Panc1 (cell line): Measurements from ENCODE around the gene PPP1R36. TPM values are rescaled to one million over a fixed set of nuclear protein-coding genes. Genes with fewer than 3 reads are reported as not detected.

Source experiments
- ATAC-seq: fragments of 200-7000 bp; cut with Tn5 transposase; 2 replicates; pipeline ENCODE4 v1.9.1; 2020; ENCODE audit warnings: mild to moderate bottlenecking, moderate library complexity
- Bru-seq: library from RNA; stranded (reverse); fragments of 400-500 nt; gene quantifications from one replicate; lab custom pipeline; 2021; lab: Mats Ljungman, UMichigan
- BruChase-seq, 2 experiments: library from RNA; stranded (reverse); fragments of 400-500 nt; gene quantifications; one replicate each; lab custom pipeline; 2021; lab: Mats Ljungman, UMichigan
- BruUV-seq: library from RNA; stranded (reverse); fragments of 400-500 nt; replicated peaks from 2 replicates; lab custom pipeline; 2021; lab: Mats Ljungman, UMichigan
- CTCF ChIA-PET: fragments of 300-600 bp; sonication (Branson Sonifier 250); formaldehyde crosslinking; loops from one replicate; lab custom pipeline; 2022; ENCODE audit warnings: antibody characterized with exemption; lab: Charles Lee
- POLR2A ChIA-PET: fragments of 300-600 bp; sonication (Branson Sonifier 250); formaldehyde crosslinking; loops from one replicate; lab custom pipeline; 2022; ENCODE audit warnings: antibody characterized with exemption; lab: Charles Lee
- DNase-seq: peaks from one replicate; pipeline ENCODE4 v3.0.0-alpha.2; 2010; ENCODE audit warnings: low read depth, low spot score
- H3K27ac ChIP-seq: 2 replicates; pipeline ENCODE4 v1.5.1; 2011; ENCODE audit warnings: mild to moderate bottlenecking, low read length, inconsistent platforms
- H3K27me3 ChIP-seq: fragments of 200-500 bp; sonication (Bioruptor generic); 2 replicates; pipeline ENCODE4 v1.6.0; 2014; ENCODE audit warnings: low read length, inconsistent platforms; ENCODE audit not compliant: control insufficient read depth, insufficient read depth
- H3K36me3 ChIP-seq: fragments of 200-500 bp; sonication (Bioruptor generic); 2 replicates; pipeline ENCODE4 v1.5.1; 2014; ENCODE audit warnings: inconsistent platforms, mild to moderate bottlenecking, low read length, moderate library complexity; ENCODE audit not compliant: control insufficient read depth, insufficient read depth
- H3K4me1 ChIP-seq: 2 replicates; pipeline ENCODE4 v1.5.1; 2011; ENCODE audit warnings: inconsistent platforms, mild to moderate bottlenecking, low read length, moderate library complexity; ENCODE audit not compliant: control insufficient read depth, insufficient read depth
- H3K4me3 ChIP-seq, 2 experiments: 2 replicates each; pipeline ENCODE4 v1.5.1; 2011 to 2012; ENCODE audit warnings: low read depth in 2 of 2, low read length in 2 of 2, mild to moderate bottlenecking in 2 of 2, inconsistent platforms in 1 of 2, moderate library complexity in 1 of 2
- H3K9me3 ChIP-seq: fragments of 200-500 bp; sonication (Bioruptor generic); 2 replicates; pipeline ENCODE4 v1.5.1; 2014; ENCODE audit warnings: low read depth, mild to moderate bottlenecking, inconsistent platforms, low read length, moderate library complexity; ENCODE audit not compliant: control insufficient read depth, insufficient read depth
- POLR2AphosphoS5 ChIP-seq: IDR thresholded peaks from 2 replicates; pipeline ENCODE4 v1.6.1; 2012; ENCODE audit warnings: mild to moderate bottlenecking, low read depth, low read length, moderate library complexity
- SIN3A ChIP-seq: IDR thresholded peaks from 2 replicates; pipeline ENCODE4 v1.6.1; 2012; ENCODE audit warnings: low read depth, mild to moderate bottlenecking, low read length, moderate library complexity, borderline replicate concordance; ENCODE audit not compliant: insufficient read depth
- TCF7L2 ChIP-seq: IDR thresholded peaks from 2 replicates; pipeline ENCODE4 v1.6.1; 2011; ENCODE audit warnings: mild to moderate bottlenecking, low read depth, low read length, inconsistent platforms
- in situ Hi-C: cut with HindIII; loops from 2 replicates; pipeline ENCODE4 v1.10.0; 2016; ENCODE audit warnings: low sequenced_read_pairs, low pct_unique_long_range_greater_than_20kb
- intact Hi-C: fragments of 100-400 bp; cut with micrococcal nuclease; formaldehyde crosslinking; loops from one replicate; pipeline ENCODE4 v1.10.0; 2022; ENCODE audit not compliant: unreplicated experiment
- long read RNA-seq: library from polyadenylated mRNA; unstranded; transcript quantifications from one replicate; pipeline ENCODE4 v2.0.0, GENCODE V29; 2021; ENCODE audit not compliant: unreplicated experiment
- polyA plus RNA-seq: library from polyadenylated mRNA; unstranded; fragments of >200 nt; gene quantifications from one replicate; pipeline ENCODE4 v1.2.1, GENCODE V29; 2012; ENCODE audit warnings: missing spikeins; ENCODE audit not compliant: insufficient read length
- total RNA-seq: library from RNA; stranded (reverse); gene quantifications from one replicate; pipeline ENCODE4 v1.2.1, GENCODE V29; 2021; ENCODE audit not compliant: unreplicated experiment
- TF ChIP-seq, protein P1 (sequence below), 2 experiments: IDR thresholded peaks; 2 replicates each; pipeline ENCODE4 v1.6.1; 2011 to 2012; ENCODE audit warnings: low read depth in 2 of 2, control low read depth in 1 of 2, low read length in 1 of 2, mild to moderate bottlenecking in 1 of 2, moderate library complexity in 1 of 2; ENCODE audit not compliant: insufficient read depth in 1 of 2
- TF ChIP-seq, protein P2 (sequence below): fragments of 450-650 bp; IDR thresholded peaks from 2 replicates; pipeline ENCODE4 v1.5.1; 2017; ENCODE audit warnings: mild to moderate bottlenecking

Gene PPP1R36, protein sequence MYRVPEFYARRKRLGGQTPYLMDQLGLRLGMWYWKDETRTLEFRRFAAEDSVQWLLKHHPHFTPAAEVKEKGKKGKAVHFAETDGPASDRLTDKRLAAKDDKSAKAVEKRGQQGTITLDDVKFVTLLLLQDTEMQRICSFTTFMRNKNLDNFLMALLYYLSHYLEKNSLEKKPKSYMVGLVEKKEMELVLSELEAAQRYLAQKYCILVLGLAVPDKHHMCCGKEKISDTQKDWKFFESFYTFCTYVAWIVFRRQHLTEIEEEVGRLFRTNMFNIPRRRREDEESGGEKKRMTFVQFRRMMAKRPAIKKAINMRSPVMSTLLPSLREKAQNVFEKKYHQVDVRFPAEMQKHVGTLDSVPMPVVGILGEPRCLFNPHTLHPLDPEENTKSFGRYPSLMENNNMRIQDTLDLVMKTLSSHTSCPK
- 0.69 TPM for total RNA-seq
- polyA plus RNA-seq, result 1.5 TPM
- percentile 24 among the genes with signal in this experiment for Bru-seq, nascent RNA
- percentile 30 among the genes with signal in this experiment for BruChase-seq, experiment 1, labeled RNA remaining after a 2-hour chase
- percentile 28 among the genes with signal in this experiment for BruChase-seq, experiment 2, labeled RNA remaining after a 6-hour chase
- long read RNA-seq, partial matches to known transcripts, result 0 of 3 reads
- long read RNA-seq, other reads (novel, unspliced or antisense), result 3 of 3 reads

DNA sequence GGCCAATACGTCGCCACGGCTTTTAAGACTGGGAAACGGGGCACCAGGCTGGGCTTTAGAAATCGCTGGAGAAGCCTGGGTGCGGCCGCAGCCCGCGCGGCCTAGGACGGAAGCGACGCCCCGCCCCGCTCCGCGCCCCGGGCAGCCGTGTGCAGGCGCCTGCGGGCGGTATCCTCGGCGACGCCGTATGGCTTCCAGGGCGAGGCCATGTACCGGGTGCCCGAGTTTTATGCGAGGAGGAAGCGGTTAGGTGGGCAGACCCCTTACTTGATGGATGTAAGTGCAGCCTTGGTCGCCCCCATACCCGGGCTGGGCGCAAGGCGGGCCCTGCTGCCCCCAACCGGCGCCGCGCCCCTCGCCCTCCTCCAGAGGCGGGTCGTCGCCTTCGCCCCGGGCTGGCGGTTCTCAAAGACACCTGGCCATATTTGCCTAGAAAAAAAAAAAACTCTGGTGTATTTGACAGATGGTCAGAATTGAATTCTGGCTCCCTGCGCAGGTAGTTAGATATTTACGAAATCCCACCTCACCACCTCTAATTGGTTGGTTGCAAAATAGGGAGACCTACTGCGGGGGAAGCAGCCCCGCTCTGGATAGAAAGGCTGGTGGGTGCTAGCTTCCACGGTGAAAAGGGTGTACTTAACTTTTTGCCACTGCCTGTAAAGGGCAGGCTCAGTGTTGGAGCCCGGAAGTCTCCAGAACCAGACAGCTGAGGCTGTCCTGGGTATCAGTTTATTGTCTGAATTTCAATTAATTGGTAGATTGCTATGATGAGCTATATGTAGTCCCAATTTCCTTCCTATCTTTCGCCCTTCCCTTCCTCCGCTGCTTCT is at the start of gene PPP1R36:
Gene PPP1R36, plus strand, starts transcription at position 171 of the 830 bp plus-strand sequence. Its CDS starts 37 bp downstream, at position 208.
- POLR2A ChIA-PET, result no interaction called here

DNA sequence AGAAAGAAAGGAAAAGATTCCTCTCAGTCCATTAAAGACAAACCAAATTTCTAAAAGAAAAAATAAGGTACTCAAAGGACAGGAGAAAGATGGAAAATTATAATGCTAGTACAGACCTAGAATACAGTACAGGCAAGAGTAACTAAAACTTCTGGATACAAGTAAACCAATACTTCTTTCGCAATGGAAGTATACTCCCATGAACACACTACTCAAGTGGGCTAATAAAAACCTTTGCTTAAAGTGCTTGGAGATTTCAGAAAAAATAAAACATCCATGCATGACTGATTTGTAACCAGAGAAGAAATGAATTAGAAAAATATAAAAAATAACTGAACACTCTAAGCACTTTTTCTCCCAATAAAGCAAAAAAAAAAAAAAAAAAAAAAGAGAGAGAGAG is 49.7 kb upstream of the PPP1R36 start:
- Histone ChIP-seq H3K36me3 (peaks cover 11% of the 10 kb centered on the region; the same call in 1 of the 2 replicates), H3K4me1 (peaks cover 17% of the 10 kb centered on the region), H3K9me3 (no peaks in the 10 kb centered on the region), H3K4me3 (no peak overlapping the region), H3K27me3 (no peaks in the 10 kb centered on the region), H3K27ac (no peak overlapping the region; the same call in 1 of the 2 replicates)
- no TSS peak for BruUV-seq
- ATAC-seq (no peak), DNase-seq (no peak)
- POLR2A ChIA-PET, result no interaction called here
- in situ Hi-C loops (no loop called here), intact Hi-C loops (no loop called here)
- no peak for TF ChIP-seq POLR2AphosphoS5
- TF ChIP-seq, protein P1, sequence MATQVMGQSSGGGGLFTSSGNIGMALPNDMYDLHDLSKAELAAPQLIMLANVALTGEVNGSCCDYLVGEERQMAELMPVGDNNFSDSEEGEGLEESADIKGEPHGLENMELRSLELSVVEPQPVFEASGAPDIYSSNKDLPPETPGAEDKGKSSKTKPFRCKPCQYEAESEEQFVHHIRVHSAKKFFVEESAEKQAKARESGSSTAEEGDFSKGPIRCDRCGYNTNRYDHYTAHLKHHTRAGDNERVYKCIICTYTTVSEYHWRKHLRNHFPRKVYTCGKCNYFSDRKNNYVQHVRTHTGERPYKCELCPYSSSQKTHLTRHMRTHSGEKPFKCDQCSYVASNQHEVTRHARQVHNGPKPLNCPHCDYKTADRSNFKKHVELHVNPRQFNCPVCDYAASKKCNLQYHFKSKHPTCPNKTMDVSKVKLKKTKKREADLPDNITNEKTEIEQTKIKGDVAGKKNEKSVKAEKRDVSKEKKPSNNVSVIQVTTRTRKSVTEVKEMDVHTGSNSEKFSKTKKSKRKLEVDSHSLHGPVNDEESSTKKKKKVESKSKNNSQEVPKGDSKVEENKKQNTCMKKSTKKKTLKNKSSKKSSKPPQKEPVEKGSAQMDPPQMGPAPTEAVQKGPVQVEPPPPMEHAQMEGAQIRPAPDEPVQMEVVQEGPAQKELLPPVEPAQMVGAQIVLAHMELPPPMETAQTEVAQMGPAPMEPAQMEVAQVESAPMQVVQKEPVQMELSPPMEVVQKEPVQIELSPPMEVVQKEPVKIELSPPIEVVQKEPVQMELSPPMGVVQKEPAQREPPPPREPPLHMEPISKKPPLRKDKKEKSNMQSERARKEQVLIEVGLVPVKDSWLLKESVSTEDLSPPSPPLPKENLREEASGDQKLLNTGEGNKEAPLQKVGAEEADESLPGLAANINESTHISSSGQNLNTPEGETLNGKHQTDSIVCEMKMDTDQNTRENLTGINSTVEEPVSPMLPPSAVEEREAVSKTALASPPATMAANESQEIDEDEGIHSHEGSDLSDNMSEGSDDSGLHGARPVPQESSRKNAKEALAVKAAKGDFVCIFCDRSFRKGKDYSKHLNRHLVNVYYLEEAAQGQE (IDR thresholded peaks at IDR 0.05; ENCODE audit: insufficient read depth in 1 of 2, low read depth in 2 of 2, low read length in 1 of 2), result no peak
- TF ChIP-seq TCF7L2, result no peak
- TF ChIP-seq, protein P2, sequence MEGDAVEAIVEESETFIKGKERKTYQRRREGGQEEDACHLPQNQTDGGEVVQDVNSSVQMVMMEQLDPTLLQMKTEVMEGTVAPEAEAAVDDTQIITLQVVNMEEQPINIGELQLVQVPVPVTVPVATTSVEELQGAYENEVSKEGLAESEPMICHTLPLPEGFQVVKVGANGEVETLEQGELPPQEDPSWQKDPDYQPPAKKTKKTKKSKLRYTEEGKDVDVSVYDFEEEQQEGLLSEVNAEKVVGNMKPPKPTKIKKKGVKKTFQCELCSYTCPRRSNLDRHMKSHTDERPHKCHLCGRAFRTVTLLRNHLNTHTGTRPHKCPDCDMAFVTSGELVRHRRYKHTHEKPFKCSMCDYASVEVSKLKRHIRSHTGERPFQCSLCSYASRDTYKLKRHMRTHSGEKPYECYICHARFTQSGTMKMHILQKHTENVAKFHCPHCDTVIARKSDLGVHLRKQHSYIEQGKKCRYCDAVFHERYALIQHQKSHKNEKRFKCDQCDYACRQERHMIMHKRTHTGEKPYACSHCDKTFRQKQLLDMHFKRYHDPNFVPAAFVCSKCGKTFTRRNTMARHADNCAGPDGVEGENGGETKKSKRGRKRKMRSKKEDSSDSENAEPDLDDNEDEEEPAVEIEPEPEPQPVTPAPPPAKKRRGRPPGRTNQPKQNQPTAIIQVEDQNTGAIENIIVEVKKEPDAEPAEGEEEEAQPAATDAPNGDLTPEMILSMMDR, result no peak
- no peak for TF ChIP-seq SIN3A
- CTCF ChIA-PET, result no interaction called here

More for the DNA sequence above, at the start of gene PPP1R36:
- H3K27ac ChIP-seq, result no peak within 1 kb of the TSS
- H3K9me3 ChIP-seq, result no peaks in the 10 kb centered on the region
- H3K27me3 ChIP-seq, result 0 out of 2 replicates have a peak, but pooled peaks cover 4% of the 10 kb centered on the region
- peak within 1 kb of the TSS; percentile 28 to 44 for H3K4me3 ChIP-seq
- H3K4me1 ChIP-seq, result no peaks in the 10 kb centered on the region
- no TSS peak for BruUV-seq
- ATAC-seq, result peak; percentile 93
- DNase-seq, result no peak
- in situ Hi-C loops, result no loop called here
- intact Hi-C loops, result loop anchor here (10.0 kb wide), 1 partner anchor 85 kb away; no protein-coding TSS in a partner anchor
- no peaks in the 10 kb centered on the region for H3K36me3 ChIP-seq
- CTCF ChIA-PET, result no interaction called here
- TF ChIP-seq TCF7L2, result no peak
- TF ChIP-seq, protein P1 (IDR thresholded peaks at IDR 0.05; ENCODE audit: insufficient read depth in 1 of 2, low read depth in 2 of 2, low read length in 1 of 2), result no peak
- TF ChIP-seq SIN3A, result no peak
- TF ChIP-seq, protein P2, result no peak
- TF ChIP-seq POLR2AphosphoS5, result no peak
